Activated CD4-positive, alpha-beta T cell treated with anti-CD3 and anti-CD28 coated beads, Interleukin-2, amount 50 U/mL, for 1 hour (primary cell): ENCODE measurements around the gene KCNK4.
"Not testable (repeated sequence)": the region's sequence is repeated elsewhere in the genome, so short reads cannot be mapped to it uniquely, and the experiment has no call there.

Experiments used
- DNase-seq: peaks from one replicate; pipeline ENCODE4 v3.0.0-alpha.2; 2020

KCNK4 gene

GRCh38 chr11:64313491-64314145, 22.5 kb downstream of the KCNK4 start:
- no peak for DNase-seq

- no peak for DNase-seq
Measured at GRCh38 chr11:64314146-64314804, 23.2 kb downstream of the KCNK4 start.

DNA sequence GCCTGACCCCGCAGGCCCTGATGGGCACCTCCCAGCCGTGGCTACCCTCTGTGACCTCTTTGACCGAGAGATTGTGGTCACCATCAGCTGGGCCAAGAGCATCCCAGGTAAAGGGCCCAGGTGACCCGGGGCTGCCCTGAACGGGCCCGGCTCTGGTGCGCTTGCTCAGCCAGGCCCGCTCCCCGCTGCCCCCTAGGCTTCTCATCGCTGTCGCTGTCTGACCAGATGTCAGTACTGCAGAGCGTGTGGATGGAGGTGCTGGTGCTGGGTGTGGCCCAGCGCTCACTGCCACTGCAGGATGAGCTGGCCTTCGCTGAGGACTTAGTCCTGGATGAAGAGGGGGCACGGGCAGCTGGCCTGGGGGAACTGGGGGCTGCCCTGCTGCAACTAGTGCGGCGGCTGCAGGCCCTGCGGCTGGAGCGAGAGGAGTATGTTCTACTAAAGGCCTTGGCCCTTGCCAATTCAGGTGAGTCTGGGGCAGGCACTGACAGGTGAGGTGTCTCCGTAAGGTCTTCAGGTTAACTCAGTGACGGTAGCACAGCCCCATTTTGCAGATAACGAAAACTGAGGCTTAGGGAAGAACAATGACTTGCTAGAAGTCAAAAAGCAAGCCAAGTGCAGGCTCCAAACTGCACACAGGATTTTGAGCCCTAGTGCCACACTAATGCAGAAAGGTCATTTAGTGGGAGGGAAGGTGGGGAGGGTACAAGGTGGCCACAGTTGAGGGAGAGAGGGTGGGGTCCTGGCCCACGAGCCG, 23.9 kb downstream of the KCNK4 start:
- no peak for DNase-seq

GRCh38 chr11:64315667-64316526, 24.8 kb downstream of the KCNK4 start:
- not testable (repeated sequence) for DNase-seq

DNA sequence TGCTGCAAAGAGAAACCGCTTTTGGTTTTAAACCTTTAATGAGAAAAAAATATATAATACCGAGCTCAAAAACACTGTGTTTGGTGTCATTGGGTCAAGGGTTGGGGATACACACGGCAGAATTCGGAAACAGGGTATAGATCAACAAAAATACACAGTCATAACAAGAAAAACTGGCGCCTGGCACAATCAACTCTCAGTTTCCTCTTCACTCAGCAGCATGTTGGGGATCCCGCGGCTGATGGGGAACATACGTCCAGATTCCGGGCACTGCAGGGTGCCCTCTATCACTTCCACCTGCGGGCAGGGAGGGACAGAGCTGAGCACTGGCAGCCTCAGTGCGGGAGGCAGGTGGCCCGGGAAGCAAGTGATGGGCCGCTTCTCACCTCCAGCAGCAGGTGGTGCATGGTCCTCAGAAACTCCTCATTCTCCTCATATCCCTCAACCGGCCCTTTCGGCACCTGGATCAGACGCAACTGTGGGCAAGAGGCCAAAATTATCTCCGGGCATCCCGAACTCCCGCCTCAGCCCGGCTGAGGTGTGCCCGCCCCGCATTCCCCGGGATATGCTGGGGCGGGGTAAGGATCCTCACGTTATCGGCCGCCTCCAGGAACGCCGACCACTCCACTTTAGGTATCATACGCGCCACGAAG, 25.7 kb downstream of the KCNK4 start:
- DNase-seq: peak; percentile 41

DNA sequence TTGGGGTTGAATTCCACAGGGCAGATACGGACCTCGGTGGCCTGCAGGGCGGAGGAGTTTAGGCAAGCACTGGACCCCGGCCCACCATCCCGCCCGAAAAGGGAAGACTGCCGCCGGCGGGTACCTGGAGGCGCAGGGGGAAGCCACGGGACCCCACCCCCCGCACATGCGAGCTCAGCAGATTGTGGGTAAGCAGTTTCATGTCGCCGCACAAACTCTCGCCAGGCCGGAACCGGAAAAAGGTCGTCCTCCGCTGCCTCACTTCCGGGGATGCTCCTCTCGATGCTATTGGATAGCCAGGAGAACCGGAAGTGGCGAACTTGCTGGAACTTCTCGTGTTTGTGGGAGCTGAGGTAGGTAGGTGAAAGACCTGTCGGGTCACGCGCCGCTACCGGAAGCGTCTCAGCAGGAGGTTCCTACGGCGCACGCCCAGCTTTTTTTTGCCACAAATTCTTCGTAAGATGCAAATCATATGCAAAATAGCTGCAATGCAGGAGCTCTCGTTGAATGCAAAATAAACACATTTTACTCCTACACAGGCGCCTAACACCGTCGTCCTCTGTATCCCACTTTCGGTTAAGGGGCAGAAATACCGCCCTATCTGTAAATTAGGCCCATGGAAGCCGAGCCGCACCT, 26.3 kb downstream of the KCNK4 start, which contains the start of gene TRMT112:
Gene TRMT112 (minus strand): TSS at position 235 of the 636 bp plus-strand sequence. CDS start 33 bp downstream, at position 202.
- peak; percentile 93 for DNase-seq

- peak; percentile 92 for DNase-seq
Measured at GRCh38 chr11:64317961-64318765, 27.1 kb downstream of the KCNK4 start, which contains the start of gene PRDX5. TSS of gene PRDX5 (plus strand) at chr11:64318121. CDS start at chr11:64318216, 95 bp downstream.

GRCh38 chr11:64318766-64319761, 28.0 kb downstream of the KCNK4 start:
- DNase-seq: no peak

GRCh38 chr11:64320556-64320955, 29.5 kb downstream of the KCNK4 start:
- no peak for DNase-seq

GRCh38 chr11:64321026-64321425, 29.9 kb downstream of the KCNK4 start:
- no peak for DNase-seq

- no peak for DNase-seq
Measured at GRCh38 chr11:64321533-64321932, 30.4 kb downstream of the KCNK4 start.

DNA sequence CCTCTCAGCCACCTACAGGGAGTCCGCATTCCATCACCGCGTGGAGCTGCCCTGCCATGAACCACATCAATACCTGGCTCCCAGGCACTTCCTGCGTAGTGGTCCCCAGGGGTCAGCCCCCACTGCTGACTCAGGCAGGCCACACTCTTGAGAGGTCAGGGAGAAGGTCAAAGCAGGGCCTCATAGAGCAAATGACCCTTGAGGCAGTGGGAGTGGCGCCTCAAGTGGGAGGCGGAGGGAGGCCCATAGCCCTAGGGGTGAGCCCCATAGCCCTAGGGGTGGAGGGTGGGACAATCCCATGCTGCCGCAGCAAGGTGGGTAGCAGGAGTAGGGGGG, 31.8 kb downstream of the KCNK4 start:
- no peak for DNase-seq

- DNase-seq: no peak
Measured at GRCh38 chr11:64323373-64323772, 32.3 kb downstream of the KCNK4 start.

- DNase-seq: not testable (repeated sequence)
Measured at GRCh38 chr11:64323984-64324383, 32.9 kb downstream of the KCNK4 start.

DNA sequence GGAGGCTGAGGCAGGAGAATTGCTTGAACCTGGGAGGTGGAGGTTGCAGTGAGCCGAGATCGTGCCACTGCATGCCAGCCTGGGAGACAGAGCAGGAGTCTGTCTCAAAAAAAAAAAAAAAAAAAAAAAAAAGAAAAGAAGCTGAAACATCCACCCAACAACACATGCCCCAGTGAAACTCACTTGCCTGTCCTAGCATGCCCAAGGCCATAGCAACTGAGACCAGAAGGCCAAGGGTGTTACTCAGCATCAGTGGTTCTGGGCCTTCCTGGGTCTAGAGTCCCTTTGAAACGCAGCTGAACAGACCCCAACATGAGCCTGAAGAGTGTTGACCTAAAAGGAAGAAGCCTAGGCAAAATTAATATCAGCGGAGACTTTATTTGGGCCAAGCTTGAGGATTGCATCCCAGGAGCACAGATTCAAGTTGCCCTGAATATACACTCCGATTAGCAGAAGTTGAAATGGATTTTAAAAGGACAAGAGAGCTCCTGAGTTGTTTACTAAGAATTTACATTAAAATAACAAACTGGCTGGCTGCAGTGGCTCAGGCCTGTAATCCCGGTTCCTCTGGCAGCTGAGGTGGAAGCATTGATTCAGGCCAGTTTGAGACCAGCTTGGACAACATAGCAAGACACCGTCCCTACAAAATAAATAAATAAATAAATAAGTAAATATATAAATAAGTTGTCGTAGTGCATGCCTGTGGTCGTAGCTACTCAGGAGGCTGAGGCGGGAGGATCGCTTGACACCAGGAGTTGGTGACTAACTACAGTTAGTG, 33.8 kb downstream of the KCNK4 start:
- no peak for DNase-seq

GRCh38 chr11:64327375-64327774, 36.3 kb downstream of the KCNK4 start:
- no peak for DNase-seq

- DNase-seq: no peak
Measured at GRCh38 chr11:64327993-64328392, 36.9 kb downstream of the KCNK4 start.

DNA sequence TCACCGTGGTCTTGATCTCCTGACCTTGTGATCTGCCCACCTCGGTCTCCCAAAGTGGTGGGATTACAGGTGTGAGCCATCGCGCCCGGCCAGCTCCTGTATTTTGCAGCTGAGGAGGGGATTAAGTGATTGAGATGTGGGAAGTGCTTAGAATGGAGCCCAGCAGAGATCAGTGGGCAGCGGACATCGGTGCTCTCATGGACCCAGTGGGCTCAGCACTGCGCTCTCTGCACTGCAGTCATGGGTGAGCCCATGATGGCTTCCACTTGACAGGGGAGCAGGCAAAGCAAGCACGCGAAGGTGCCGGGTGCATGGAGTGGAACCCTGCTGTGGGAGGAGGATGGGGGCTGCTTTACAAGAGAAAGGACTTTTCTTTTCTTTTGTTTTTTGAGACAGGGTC, 39.8 kb downstream of the KCNK4 start:
- DNase-seq: no peak
